HEK293 (cell line): ENCODE results near the gene AXIN1.

Source experiments
- GFI1B ChIP-seq: fragments of 450-650 bp; formaldehyde crosslinking; IDR thresholded peaks from 2 replicates; pipeline ENCODE4 v1.5.1; 2016; ENCODE audit warnings: missing biosample characterization, missing genetic modification characterization
- HOXC10 ChIP-seq: sonication (generic); formaldehyde crosslinking; IDR thresholded peaks from 2 replicates; pipeline ENCODE4 v1.8.1; 2023; ENCODE audit warnings: mild to moderate bottlenecking, missing genetic modification reagents
- KLF10 ChIP-seq: fragments of 450-650 bp; IDR thresholded peaks from 2 replicates; pipeline ENCODE4 v1.5.1; 2018; ENCODE audit warnings: missing biosample characterization, mild to moderate bottlenecking, missing genetic modification characterization
- SETDB1 ChIP-seq: IDR thresholded peaks from one replicate; pipeline ENCODE4 v1.6.1; 2017; ENCODE audit warnings: mild to moderate bottlenecking, low read length, moderate library complexity, mixed read lengths; ENCODE audit not compliant: insufficient read length
- YY2 ChIP-seq: fragments of 450-650 bp; formaldehyde crosslinking; IDR thresholded peaks from 2 replicates; pipeline ENCODE4 v1.5.1; 2016; ENCODE audit warnings: missing biosample characterization, missing genetic modification characterization
- ZBTB10 ChIP-seq: fragments of 450-650 bp; formaldehyde crosslinking; IDR thresholded peaks from 2 replicates; pipeline ENCODE4 v1.5.1; 2016; ENCODE audit warnings: missing biosample characterization, missing genetic modification characterization
- ZNF114 ChIP-seq: fragments of 450-650 bp; formaldehyde crosslinking; IDR thresholded peaks from 2 replicates; pipeline ENCODE4 v1.5.0; 2017; ENCODE audit warnings: missing biosample characterization, missing genetic modification characterization
- ZNF146 ChIP-seq: fragments of 450-650 bp; formaldehyde crosslinking; IDR thresholded peaks from 2 replicates; pipeline ENCODE4 v1.5.1; 2016; ENCODE audit warnings: missing biosample characterization, missing genetic modification characterization
- ZNF157 ChIP-seq: fragments of 450-650 bp; formaldehyde crosslinking; IDR thresholded peaks from 2 replicates; pipeline ENCODE4 v1.5.1; 2016; ENCODE audit warnings: missing biosample characterization, missing genetic modification characterization
- ZNF19 ChIP-seq: fragments of 450-650 bp; formaldehyde crosslinking; IDR thresholded peaks from 2 replicates; pipeline ENCODE4; 2016; ENCODE audit warnings: missing biosample characterization, missing genetic modification characterization, low read depth
- ZNF2 ChIP-seq: fragments of 450-650 bp; formaldehyde crosslinking; IDR thresholded peaks from 2 replicates; pipeline ENCODE4 v1.5.1; 2016; ENCODE audit warnings: missing biosample characterization, missing genetic modification characterization
- ZNF221 ChIP-seq: fragments of 450-650 bp; formaldehyde crosslinking; IDR thresholded peaks from 2 replicates; pipeline ENCODE4 v1.5.1; 2017; ENCODE audit warnings: missing biosample characterization, missing genetic modification characterization, borderline replicate concordance
- ZNF223 ChIP-seq: fragments of 450-650 bp; formaldehyde crosslinking; IDR thresholded peaks from 2 replicates; pipeline ENCODE4 v1.5.1; 2016; ENCODE audit warnings: missing biosample characterization, missing genetic modification characterization
- ZNF239 ChIP-seq: fragments of 450-650 bp; formaldehyde crosslinking; IDR thresholded peaks from 2 replicates; pipeline ENCODE4 v1.5.1; 2016; ENCODE audit warnings: missing biosample characterization, missing genetic modification characterization
- ZNF266 ChIP-seq: fragments of 450-650 bp; formaldehyde crosslinking; IDR thresholded peaks from 2 replicates; pipeline ENCODE4 v1.5.1; 2016; ENCODE audit warnings: missing biosample characterization, missing genetic modification characterization, low read depth
- ZNF302 ChIP-seq: fragments of 450-650 bp; formaldehyde crosslinking; IDR thresholded peaks from 2 replicates; pipeline ENCODE4 v1.5.1; 2016; ENCODE audit warnings: missing biosample characterization, missing genetic modification characterization, low read depth
- ZNF311 ChIP-seq: fragments of 450-650 bp; formaldehyde crosslinking; IDR thresholded peaks from 2 replicates; pipeline ENCODE4 v1.5.1; 2017; ENCODE audit warnings: missing biosample characterization, missing genetic modification characterization, borderline replicate concordance
- ZNF391 ChIP-seq: fragments of 450-650 bp; formaldehyde crosslinking; IDR thresholded peaks from 2 replicates; pipeline ENCODE4 v1.5.1; 2016; ENCODE audit warnings: low read depth, missing biosample characterization, missing genetic modification characterization, borderline replicate concordance
- ZNF501 ChIP-seq: fragments of 450-650 bp; formaldehyde crosslinking; IDR thresholded peaks from 2 replicates; pipeline ENCODE4 v1.5.1; 2016; ENCODE audit warnings: missing biosample characterization, missing genetic modification characterization
- ZNF510 ChIP-seq: fragments of 450-650 bp; formaldehyde crosslinking; IDR thresholded peaks from 2 replicates; pipeline ENCODE4 v1.5.1; 2018; ENCODE audit warnings: mild to moderate bottlenecking, missing genetic modification characterization, missing biosample characterization; ENCODE audit not compliant: insufficient replicate concordance
- ZNF548 ChIP-seq: fragments of 450-650 bp; formaldehyde crosslinking; IDR thresholded peaks from 2 replicates; pipeline ENCODE4 v1.5.1; 2016; ENCODE audit warnings: missing biosample characterization, missing genetic modification characterization
- ZNF549 ChIP-seq: fragments of 450-650 bp; IDR thresholded peaks from 2 replicates; pipeline ENCODE4 v1.5.1; 2018; ENCODE audit warnings: missing biosample characterization, missing genetic modification characterization, mild to moderate bottlenecking, inconsistent platforms, moderate library complexity
- ZNF560 ChIP-seq: fragments of 450-650 bp; formaldehyde crosslinking; IDR thresholded peaks from 2 replicates; pipeline ENCODE4 v1.5.1; 2017; ENCODE audit warnings: missing biosample characterization, missing genetic modification characterization, borderline replicate concordance
- ZNF580 ChIP-seq: fragments of 450-650 bp; formaldehyde crosslinking; IDR thresholded peaks from 2 replicates; pipeline ENCODE4 v1.5.1; 2016; ENCODE audit warnings: missing biosample characterization, missing genetic modification characterization
- ZNF623 ChIP-seq: fragments of 450-650 bp; formaldehyde crosslinking; IDR thresholded peaks from 2 replicates; pipeline ENCODE4 v1.5.1; 2016; ENCODE audit warnings: missing biosample characterization, missing genetic modification characterization
- ZNF626 ChIP-seq: fragments of 450-650 bp; sonication (Bioruptor Pico); formaldehyde crosslinking; IDR thresholded peaks from 2 replicates; pipeline ENCODE4 v1.5.1; 2018; ENCODE audit warnings: missing biosample characterization, missing genetic modification characterization, inconsistent platforms
- ZNF670 ChIP-seq: fragments of 450-650 bp; formaldehyde crosslinking; IDR thresholded peaks from 2 replicates; pipeline ENCODE4 v1.5.1; 2016; ENCODE audit warnings: missing biosample characterization, missing genetic modification characterization, low read depth
- ZSCAN16 ChIP-seq: fragments of 450-650 bp; formaldehyde crosslinking; IDR thresholded peaks from 2 replicates; pipeline ENCODE4 v1.5.1; 2016; ENCODE audit warnings: missing biosample characterization, missing genetic modification characterization
- TF ChIP-seq, protein P1 (sequence below): fragments of 450-650 bp; formaldehyde crosslinking; IDR thresholded peaks from 2 replicates; pipeline ENCODE4 v1.5.1; 2016; ENCODE audit warnings: missing biosample characterization, missing genetic modification characterization, borderline replicate concordance
- TF ChIP-seq, protein P2 (sequence below): fragments of 450-650 bp; formaldehyde crosslinking; IDR thresholded peaks from 2 replicates; pipeline ENCODE4 v1.5.1; 2016; ENCODE audit warnings: missing biosample characterization, missing genetic modification characterization

AXIN1 gene

GRCh38 chr16:397736-398332 is 45.3 kb upstream of the AXIN1 start (continued):
- TF ChIP-seq, protein P1, sequence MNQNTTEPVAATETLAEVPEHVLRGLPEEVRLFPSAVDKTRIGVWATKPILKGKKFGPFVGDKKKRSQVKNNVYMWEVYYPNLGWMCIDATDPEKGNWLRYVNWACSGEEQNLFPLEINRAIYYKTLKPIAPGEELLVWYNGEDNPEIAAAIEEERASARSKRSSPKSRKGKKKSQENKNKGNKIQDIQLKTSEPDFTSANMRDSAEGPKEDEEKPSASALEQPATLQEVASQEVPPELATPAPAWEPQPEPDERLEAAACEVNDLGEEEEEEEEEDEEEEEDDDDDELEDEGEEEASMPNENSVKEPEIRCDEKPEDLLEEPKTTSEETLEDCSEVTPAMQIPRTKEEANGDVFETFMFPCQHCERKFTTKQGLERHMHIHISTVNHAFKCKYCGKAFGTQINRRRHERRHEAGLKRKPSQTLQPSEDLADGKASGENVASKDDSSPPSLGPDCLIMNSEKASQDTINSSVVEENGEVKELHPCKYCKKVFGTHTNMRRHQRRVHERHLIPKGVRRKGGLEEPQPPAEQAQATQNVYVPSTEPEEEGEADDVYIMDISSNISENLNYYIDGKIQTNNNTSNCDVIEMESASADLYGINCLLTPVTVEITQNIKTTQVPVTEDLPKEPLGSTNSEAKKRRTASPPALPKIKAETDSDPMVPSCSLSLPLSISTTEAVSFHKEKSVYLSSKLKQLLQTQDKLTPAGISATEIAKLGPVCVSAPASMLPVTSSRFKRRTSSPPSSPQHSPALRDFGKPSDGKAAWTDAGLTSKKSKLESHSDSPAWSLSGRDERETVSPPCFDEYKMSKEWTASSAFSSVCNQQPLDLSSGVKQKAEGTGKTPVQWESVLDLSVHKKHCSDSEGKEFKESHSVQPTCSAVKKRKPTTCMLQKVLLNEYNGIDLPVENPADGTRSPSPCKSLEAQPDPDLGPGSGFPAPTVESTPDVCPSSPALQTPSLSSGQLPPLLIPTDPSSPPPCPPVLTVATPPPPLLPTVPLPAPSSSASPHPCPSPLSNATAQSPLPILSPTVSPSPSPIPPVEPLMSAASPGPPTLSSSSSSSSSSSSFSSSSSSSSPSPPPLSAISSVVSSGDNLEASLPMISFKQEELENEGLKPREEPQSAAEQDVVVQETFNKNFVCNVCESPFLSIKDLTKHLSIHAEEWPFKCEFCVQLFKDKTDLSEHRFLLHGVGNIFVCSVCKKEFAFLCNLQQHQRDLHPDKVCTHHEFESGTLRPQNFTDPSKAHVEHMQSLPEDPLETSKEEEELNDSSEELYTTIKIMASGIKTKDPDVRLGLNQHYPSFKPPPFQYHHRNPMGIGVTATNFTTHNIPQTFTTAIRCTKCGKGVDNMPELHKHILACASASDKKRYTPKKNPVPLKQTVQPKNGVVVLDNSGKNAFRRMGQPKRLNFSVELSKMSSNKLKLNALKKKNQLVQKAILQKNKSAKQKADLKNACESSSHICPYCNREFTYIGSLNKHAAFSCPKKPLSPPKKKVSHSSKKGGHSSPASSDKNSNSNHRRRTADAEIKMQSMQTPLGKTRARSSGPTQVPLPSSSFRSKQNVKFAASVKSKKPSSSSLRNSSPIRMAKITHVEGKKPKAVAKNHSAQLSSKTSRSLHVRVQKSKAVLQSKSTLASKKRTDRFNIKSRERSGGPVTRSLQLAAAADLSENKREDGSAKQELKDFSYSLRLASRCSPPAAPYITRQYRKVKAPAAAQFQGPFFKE (tag by site-specific recombination): no peak
- TF ChIP-seq, protein P2, sequence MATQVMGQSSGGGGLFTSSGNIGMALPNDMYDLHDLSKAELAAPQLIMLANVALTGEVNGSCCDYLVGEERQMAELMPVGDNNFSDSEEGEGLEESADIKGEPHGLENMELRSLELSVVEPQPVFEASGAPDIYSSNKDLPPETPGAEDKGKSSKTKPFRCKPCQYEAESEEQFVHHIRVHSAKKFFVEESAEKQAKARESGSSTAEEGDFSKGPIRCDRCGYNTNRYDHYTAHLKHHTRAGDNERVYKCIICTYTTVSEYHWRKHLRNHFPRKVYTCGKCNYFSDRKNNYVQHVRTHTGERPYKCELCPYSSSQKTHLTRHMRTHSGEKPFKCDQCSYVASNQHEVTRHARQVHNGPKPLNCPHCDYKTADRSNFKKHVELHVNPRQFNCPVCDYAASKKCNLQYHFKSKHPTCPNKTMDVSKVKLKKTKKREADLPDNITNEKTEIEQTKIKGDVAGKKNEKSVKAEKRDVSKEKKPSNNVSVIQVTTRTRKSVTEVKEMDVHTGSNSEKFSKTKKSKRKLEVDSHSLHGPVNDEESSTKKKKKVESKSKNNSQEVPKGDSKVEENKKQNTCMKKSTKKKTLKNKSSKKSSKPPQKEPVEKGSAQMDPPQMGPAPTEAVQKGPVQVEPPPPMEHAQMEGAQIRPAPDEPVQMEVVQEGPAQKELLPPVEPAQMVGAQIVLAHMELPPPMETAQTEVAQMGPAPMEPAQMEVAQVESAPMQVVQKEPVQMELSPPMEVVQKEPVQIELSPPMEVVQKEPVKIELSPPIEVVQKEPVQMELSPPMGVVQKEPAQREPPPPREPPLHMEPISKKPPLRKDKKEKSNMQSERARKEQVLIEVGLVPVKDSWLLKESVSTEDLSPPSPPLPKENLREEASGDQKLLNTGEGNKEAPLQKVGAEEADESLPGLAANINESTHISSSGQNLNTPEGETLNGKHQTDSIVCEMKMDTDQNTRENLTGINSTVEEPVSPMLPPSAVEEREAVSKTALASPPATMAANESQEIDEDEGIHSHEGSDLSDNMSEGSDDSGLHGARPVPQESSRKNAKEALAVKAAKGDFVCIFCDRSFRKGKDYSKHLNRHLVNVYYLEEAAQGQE (tag by site-specific recombination): no peak
- no peak for TF ChIP-seq ZNF501 (tag by site-specific recombination)
- no peak for TF ChIP-seq HOXC10
- no peak for TF ChIP-seq ZNF302 (tag by site-specific recombination)
- TF ChIP-seq ZNF311 (tag by site-specific recombination): no peak
- no peak for TF ChIP-seq ZNF223
- no peak for TF ChIP-seq ZNF549 (tag by site-specific recombination)
- TF ChIP-seq ZNF548: no peak
- no peak for TF ChIP-seq ZNF221 (tag by site-specific recombination)
- TF ChIP-seq ZNF157 (tag by site-specific recombination): no peak
- peak; percentile 52; the same call in 1 of the 2 replicates for TF ChIP-seq ZBTB10
- TF ChIP-seq ZNF670: no peak
- TF ChIP-seq ZNF239 (tag by site-specific recombination): no peak
- TF ChIP-seq ZNF580 (tag by site-specific recombination): no peak
- no peak for TF ChIP-seq ZNF510 (tag by site-specific recombination)
- TF ChIP-seq SETDB1: no peak
- TF ChIP-seq GFI1B (tag by site-specific recombination): no peak
- TF ChIP-seq ZNF146: no peak
- TF ChIP-seq KLF10 (tag by site-specific recombination): no peak
- no peak for TF ChIP-seq ZNF560 (tag by site-specific recombination)
- no peak for TF ChIP-seq ZNF623 (tag by site-specific recombination)
- TF ChIP-seq ZNF2 (tag by site-specific recombination): peak; percentile 52; the same call in 1 of the 2 replicates
- TF ChIP-seq ZNF391 (tag by site-specific recombination): 0 out of 2 replicates have a peak, but pooled peaks have one; percentile 14
- no peak for TF ChIP-seq ZSCAN16 (tag by site-specific recombination)
- no peak for TF ChIP-seq YY2 (tag by site-specific recombination)
- TF ChIP-seq ZNF266 (tag by site-specific recombination): no peak
- TF ChIP-seq ZNF626 (tag by site-specific recombination): no peak
- TF ChIP-seq ZNF19 (tag by site-specific recombination): no peak
- TF ChIP-seq ZNF114 (tag by site-specific recombination): no peak
